SK-N-MC (cell line): ENCODE data around the gene ZNF205.

ENCODE experiments used
- EZH2 ChIP-seq: fragments of 200-600 bp; sonication (generic); IDR thresholded peaks from one replicate; pipeline ENCODE4 v1.6.1; 2017; ENCODE audit warnings: antibody characterized with exemption
- FOXP2 ChIP-seq: optimal IDR thresholded peaks from 2 replicates; pipeline ENCODE3; 2011; ENCODE audit warnings: mild to moderate bottlenecking, moderate library complexity; ENCODE audit not compliant: insufficient read depth; ENCODE audit errors: extremely low read length, control extremely low read depth
- POLR2AphosphoS5 ChIP-seq: IDR thresholded peaks from 2 replicates; pipeline ENCODE4 v1.6.1; 2012; ENCODE audit warnings: mild to moderate bottlenecking, low read depth, low read length, borderline replicate concordance

DNA sequence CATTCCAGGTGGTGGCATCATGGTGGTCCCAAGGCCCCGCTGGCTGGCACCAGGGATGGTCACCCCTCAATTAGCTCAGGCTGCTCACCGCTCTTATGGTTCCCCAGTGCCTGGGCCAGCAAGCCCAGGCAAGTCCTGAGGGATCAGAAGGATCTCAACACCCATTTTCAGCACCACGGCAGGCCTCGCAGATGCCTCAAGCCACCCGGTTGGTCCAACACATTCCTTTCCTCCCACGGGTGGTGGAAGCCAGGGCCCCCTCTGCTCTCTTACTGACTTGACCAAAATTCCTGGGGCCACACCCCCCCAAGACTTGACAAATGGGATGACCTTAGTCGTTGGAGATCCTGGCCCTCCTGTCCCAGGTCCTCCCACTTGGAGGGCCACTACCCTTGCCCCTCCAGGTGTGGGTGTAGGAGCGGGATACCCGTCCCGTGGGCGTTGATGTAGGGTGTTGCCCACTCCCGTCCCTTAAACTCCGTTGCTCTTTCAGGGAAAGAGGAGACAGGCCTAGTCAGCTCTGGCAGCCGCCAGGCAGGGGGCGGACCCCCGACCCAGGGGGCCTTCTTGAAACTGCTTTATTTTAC is 5.9 kb downstream of the ZNF205 start:
- TF ChIP-seq POLR2AphosphoS5 (no peak), EZH2 (no peak), FOXP2 (no peak)
